NT2/D1 (cell line): ENCODE measurements around the gene POU2F3.

Source experiments
- DNase-seq: peaks from one replicate; pipeline ENCODE4 v3.0.0-alpha.2; 2011; ENCODE audit warnings: low read depth, low spot score
- H3K27me3 ChIP-seq: 2 replicates; pipeline ENCODE4 v1.6.0; 2011; ENCODE audit warnings: mild to moderate bottlenecking; ENCODE audit not compliant: insufficient read length, insufficient read depth
- H3K36me3 ChIP-seq: 2 replicates; pipeline ENCODE4 v1.6.1; 2011; ENCODE audit warnings: mild to moderate bottlenecking, low read length, mixed read lengths; ENCODE audit not compliant: insufficient read depth, insufficient read length
- H3K4me1 ChIP-seq: 2 replicates; pipeline ENCODE4 v1.5.1; 2011; ENCODE audit not compliant: insufficient read depth, insufficient read length
- H3K4me3 ChIP-seq: 2 replicates; pipeline ENCODE4 v1.5.1; 2011; ENCODE audit warnings: low read depth; ENCODE audit not compliant: insufficient read length
- H3K9ac ChIP-seq: 2 replicates; pipeline ENCODE4 v1.6.0; 2011; ENCODE audit warnings: low read depth; ENCODE audit not compliant: insufficient read length
- H3K9me3 ChIP-seq: 2 replicates; pipeline ENCODE4 v1.5.1; 2011; ENCODE audit warnings: mild to moderate bottlenecking, low read length; ENCODE audit not compliant: insufficient read depth
- SUZ12 ChIP-seq: IDR thresholded peaks from 2 replicates; pipeline ENCODE4 v1.6.1; 2011; ENCODE audit not compliant: insufficient read length, insufficient read depth; ENCODE audit errors: extremely low read depth
- YY1 ChIP-seq: IDR thresholded peaks from 2 replicates; pipeline ENCODE4 v1.6.1; 2011; ENCODE audit not compliant: insufficient read length, insufficient read depth
- ZNF274 ChIP-seq: IDR thresholded peaks from 2 replicates; pipeline ENCODE4 v1.6.1; 2011; ENCODE audit warnings: mild to moderate bottlenecking, low read depth, low read length

Gene POU2F3

GRCh38 chr11:120216426-120217102 lies 23.4 kb upstream of the POU2F3 start:
- no peak overlapping the region for H3K9ac ChIP-seq
- peaks cover 26% of the 10 kb centered on the region for H3K4me1 ChIP-seq
- H3K27me3 ChIP-seq, result peaks cover 30% of the 10 kb centered on the region
- no peak overlapping the region for H3K4me3 ChIP-seq
- no peaks in the 10 kb centered on the region for H3K9me3 ChIP-seq
- TF ChIP-seq ZNF274, result no peak
- no peak for TF ChIP-seq SUZ12
- no peak for TF ChIP-seq YY1
- DNase-seq, result no peak
- H3K36me3 ChIP-seq, result peaks cover 13% of the 10 kb centered on the region

DNA sequence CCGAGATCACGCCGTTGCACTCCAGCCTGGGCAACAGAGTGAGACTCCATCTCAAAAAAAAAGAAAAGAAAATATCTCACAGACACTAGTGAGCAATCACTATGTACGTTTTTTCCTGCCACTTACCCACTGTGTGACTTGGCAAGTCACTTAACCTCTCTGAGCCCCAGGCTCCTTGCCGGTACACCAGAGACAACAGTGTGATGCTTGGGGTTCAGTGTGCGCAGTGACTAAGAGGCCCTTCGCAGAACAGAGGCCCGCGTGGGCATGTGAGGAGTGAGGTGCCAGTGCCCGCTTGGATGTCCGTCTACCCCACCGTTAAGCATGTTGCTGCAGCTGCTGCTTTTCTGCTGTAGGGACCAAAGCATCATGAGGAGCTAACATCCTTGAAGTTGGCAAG lies 22.4 kb upstream of the POU2F3 start:
- DNase-seq, result no peak
- peaks cover 13% of the 10 kb centered on the region for H3K36me3 ChIP-seq
- H3K27me3 ChIP-seq, result peaks cover 26% of the 10 kb centered on the region
- TF ChIP-seq ZNF274 (no peak), YY1 (no peak), SUZ12 (no peak)
- H3K9me3 ChIP-seq, result no peaks in the 10 kb centered on the region
- no peak overlapping the region for H3K9ac ChIP-seq
- H3K4me1 ChIP-seq, result peaks cover 25% of the 10 kb centered on the region
- H3K4me3 ChIP-seq, result no peak overlapping the region

DNA sequence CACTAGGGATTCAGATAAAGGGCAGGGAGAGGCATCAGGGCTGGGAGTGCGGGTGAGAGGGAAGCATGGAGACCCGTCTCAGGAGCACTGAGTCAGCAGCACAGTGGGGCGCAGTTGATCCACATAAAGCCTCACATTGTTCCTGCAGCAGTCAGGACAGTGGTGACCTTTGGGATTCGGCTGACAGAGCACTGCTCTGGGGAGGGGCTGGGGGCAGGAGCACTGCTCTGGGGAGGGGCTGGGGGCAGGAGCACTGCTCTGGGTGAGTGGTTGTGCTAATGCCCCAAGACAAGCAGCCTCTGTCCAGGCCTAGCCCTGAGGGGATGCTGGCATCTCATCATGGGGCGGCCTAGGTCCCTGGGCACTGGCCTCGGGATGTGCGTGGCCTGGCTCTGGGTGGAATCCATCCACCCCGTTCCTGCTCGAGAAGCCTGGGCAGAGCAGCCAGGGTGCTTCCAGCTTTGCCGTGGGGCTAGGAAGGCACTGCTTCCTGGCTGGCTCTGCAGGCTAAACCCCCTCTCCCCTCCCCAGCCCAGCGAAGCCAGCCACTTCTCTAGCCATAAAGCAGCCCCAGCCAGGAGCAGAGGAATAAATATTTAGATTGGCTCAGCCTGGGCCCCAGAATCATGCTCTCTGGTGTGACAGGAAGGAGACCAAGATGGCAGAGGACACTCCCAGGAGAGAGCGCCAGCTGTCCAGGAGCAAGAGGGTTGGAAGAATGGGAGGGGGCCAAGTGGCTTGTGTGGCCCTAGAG lies 21.8 kb upstream of the POU2F3 start:
- H3K27me3 ChIP-seq, result peaks cover 26% of the 10 kb centered on the region
- no peaks in the 10 kb centered on the region for H3K9me3 ChIP-seq
- H3K9ac ChIP-seq, result no peak overlapping the region
- H3K4me1 ChIP-seq, result peaks cover 19% of the 10 kb centered on the region
- TF ChIP-seq YY1 (no peak), ZNF274 (no peak), SUZ12 (no peak)
- DNase-seq, result no peak
- peaks cover 13% of the 10 kb centered on the region for H3K36me3 ChIP-seq
- H3K4me3 ChIP-seq, result no peak overlapping the region

DNA sequence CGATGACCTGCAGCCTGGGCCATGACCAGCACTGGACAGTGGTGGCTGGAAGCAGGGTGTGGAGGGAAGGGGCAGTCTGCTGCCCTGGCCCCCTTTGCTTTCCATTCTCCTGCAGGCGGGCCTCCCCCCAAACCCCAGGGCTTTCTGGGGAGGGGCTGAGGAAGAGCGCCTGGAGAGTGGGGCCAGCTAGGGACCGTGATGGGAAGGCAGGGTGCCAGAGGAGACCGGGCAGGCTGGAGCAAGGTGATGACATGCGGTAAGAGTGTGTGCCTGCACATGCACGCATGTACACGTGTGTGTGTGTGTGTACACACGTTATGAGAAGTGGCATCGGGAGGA lies 21.3 kb upstream of the POU2F3 start:
- DNase-seq, result no peak
- TF ChIP-seq SUZ12, result no peak
- TF ChIP-seq YY1, result no peak
- TF ChIP-seq ZNF274, result no peak
- Histone ChIP-seq H3K9me3 (no peaks in the 10 kb centered on the region), H3K27me3 (peaks cover 23% of the 10 kb centered on the region), H3K36me3 (peaks cover 13% of the 10 kb centered on the region), H3K4me3 (no peak overlapping the region), H3K4me1 (peaks cover 17% of the 10 kb centered on the region), H3K9ac (no peak overlapping the region)

GRCh38 chr11:120219232-120219937 lies 20.6 kb upstream of the POU2F3 start:
- H3K36me3 ChIP-seq, result peaks cover 8% of the 10 kb centered on the region
- no peak for DNase-seq
- H3K9me3 ChIP-seq, result no peaks in the 10 kb centered on the region
- no peak overlapping the region for H3K4me3 ChIP-seq
- TF ChIP-seq SUZ12 (no peak), YY1 (no peak), ZNF274 (no peak)
- no peak overlapping the region for H3K9ac ChIP-seq
- H3K27me3 ChIP-seq, result peaks cover 16% of the 10 kb centered on the region
- peaks cover 17% of the 10 kb centered on the region for H3K4me1 ChIP-seq

DNA sequence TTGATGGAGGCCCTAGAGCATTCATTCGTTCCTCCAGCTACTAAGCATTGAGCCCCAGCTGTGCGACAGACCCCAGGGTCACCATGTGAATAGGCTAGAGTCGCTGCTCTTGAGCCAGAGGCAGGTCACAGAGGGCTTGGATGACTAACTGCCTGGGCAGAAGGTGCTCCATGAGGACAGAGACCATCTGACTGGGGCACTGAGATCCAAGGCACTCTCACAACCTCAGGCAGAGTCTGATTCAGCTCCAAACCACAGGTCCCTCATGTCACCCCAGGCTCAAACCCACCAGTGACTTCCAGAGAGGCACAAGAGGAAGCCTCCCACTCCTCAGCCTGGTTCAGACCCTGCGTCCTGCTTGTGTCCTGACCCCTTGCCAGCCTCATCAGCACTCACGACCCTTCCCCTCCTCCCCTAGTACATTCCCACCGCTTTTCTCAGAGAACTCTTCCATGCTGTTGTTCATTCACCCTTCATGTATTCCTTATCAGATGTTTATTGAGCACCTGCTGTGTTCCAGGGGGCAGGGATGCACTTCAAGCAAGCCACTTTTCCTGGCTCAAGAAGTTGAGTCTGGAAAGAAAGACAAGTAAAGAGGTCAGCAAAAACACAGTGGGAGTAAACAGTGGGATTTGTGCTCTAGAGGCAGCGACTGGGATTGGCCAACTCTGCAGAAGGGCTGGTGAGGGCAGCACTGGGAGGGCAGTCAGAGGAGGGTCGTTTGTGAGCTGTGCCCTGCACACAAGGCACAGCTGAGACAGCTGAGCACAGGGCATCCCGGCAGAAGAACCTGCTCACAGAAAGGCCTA lies 19.8 kb upstream of the POU2F3 start:
- H3K36me3 ChIP-seq, result peaks cover 3% of the 10 kb centered on the region
- no peaks in the 10 kb centered on the region for H3K9me3 ChIP-seq
- H3K4me1 ChIP-seq, result peaks cover 17% of the 10 kb centered on the region
- H3K27me3 ChIP-seq, result peaks cover 11% of the 10 kb centered on the region
- no peak for DNase-seq
- no peak overlapping the region for H3K4me3 ChIP-seq
- no peak overlapping the region for H3K9ac ChIP-seq
- TF ChIP-seq ZNF274 (no peak), SUZ12 (no peak), YY1 (no peak)

DNA sequence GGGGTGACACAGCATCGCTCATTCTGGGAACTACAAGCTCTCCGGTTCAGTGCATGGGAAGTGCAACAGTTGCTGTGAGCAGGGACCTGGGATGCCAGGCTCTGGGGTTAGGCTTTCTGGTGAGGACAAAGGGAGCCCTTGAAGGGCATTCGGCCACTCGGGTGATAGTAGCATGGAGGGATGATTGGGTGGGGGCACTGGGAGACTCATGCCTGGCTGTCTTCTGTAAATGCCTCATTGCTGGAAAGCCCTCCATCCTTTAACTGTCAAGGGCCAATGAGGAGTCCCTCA lies 19.2 kb upstream of the POU2F3 start:
- Histone ChIP-seq H3K9me3 (no peaks in the 10 kb centered on the region), H3K9ac (no peak overlapping the region), H3K36me3 (no peaks in the 10 kb centered on the region), H3K27me3 (peaks cover 11% of the 10 kb centered on the region), H3K4me1 (peaks cover 17% of the 10 kb centered on the region), H3K4me3 (no peak overlapping the region)
- DNase-seq, result no peak
- TF ChIP-seq YY1 (no peak), SUZ12 (no peak), ZNF274 (no peak)
